GM12878 (cell line): ENCODE measurements around the gene ZMYND15. TPM values are rescaled to one million over a fixed set of nuclear protein-coding genes. Genes with fewer than 3 reads are reported as not detected.

ENCODE experiments used
- ATAC-seq: fragments of 200-7000 bp; cut with Tn5 transposase; 3 replicates; pipeline ENCODE4 v1.9.1; 2020; ENCODE audit warnings: mild to moderate bottlenecking, moderate library complexity
- BruUV-seq: library from RNA; stranded (reverse); fragments of 400-500 nt; replicated peaks from 2 replicates; lab custom pipeline; 2021; lab: Mats Ljungman, UMichigan
- CTCF ChIA-PET: fragments of 300-600 bp; sonication (Branson Sonifier 250); formaldehyde crosslinking; extraction: SDS; loops from one replicate; lab custom pipeline; 2021; ENCODE audit warnings: inconsistent platforms; lab: Yijun Ruan, JAX
- POLR2A ChIA-PET: fragments of 350-600 bp; formaldehyde crosslinking; extraction: SDS; loops from one replicate; lab custom pipeline; 2021; ENCODE audit warnings: inconsistent platforms; lab: Charles Lee
- RAD21 ChIA-PET: fragments of 300-600 bp; sonication (Branson Sonifier 250); formaldehyde crosslinking; loops from one replicate; lab custom pipeline; 2023; ENCODE audit warnings: antibody characterized with exemption; ENCODE audit not compliant: unreplicated experiment; lab: Charles Lee
- SMC1A ChIA-PET: fragments of 300-600 bp; sonication (Branson Sonifier 250); formaldehyde crosslinking; loops from one replicate; lab custom pipeline; 2023; ENCODE audit not compliant: unreplicated experiment, uncharacterized antibody; lab: Charles Lee
- DNase-seq: peaks from one replicate; pipeline ENCODE4 v3.0.0-alpha.2; 2011; ENCODE audit warnings: low read depth, low spot score
- FAIRE-seq: peaks from 3 replicates; lab custom pipeline; 2011; peaks lifted over from hg19 to GRCh38; lab: Jason Lieb, UNC
- H2AFZ ChIP-seq: 2 replicates; pipeline ENCODE4 v1.6.0; 2011; ENCODE audit warnings: low read depth, low read length, control low read depth; ENCODE audit not compliant: control insufficient read depth
- H3K27ac ChIP-seq: 2 replicates; pipeline ENCODE4 v1.5.1; 2011; ENCODE audit warnings: control low read depth; ENCODE audit not compliant: control insufficient read depth, insufficient read depth
- H3K27me3 ChIP-seq, 2 experiments: replicated peaks in 1 of 2; 2 replicates each; pipeline versions ENCODE4 v1.6.0 to v1.6.1; 2011; ENCODE audit warnings: low read length in 1 of 2; ENCODE audit not compliant: control insufficient read depth in 2 of 2, insufficient read depth in 2 of 2
- H3K36me3 ChIP-seq, 2 experiments: 2 replicates each; pipeline ENCODE4 v1.5.1; 2011; ENCODE audit warnings: low read length in 1 of 2; ENCODE audit not compliant: control insufficient read depth in 2 of 2, insufficient read depth in 2 of 2
- H3K4me1 ChIP-seq: 2 replicates; pipeline ENCODE4 v1.6.1; 2011; ENCODE audit warnings: mild to moderate bottlenecking, low read length, moderate library complexity, mixed read lengths; ENCODE audit not compliant: control insufficient read depth, insufficient read depth
- H3K4me2 ChIP-seq: 2 replicates; pipeline ENCODE4 v1.6.0; 2011; ENCODE audit warnings: control low read depth; ENCODE audit not compliant: control insufficient read depth, insufficient read depth
- H3K4me3 ChIP-seq: fragments of 200-600 bp; sonication (generic); 2 replicates; pipeline ENCODE4 v1.5.1; 2016
- H3K79me2 ChIP-seq: 2 replicates; pipeline ENCODE4 v1.6.0; 2011; ENCODE audit warnings: low read length; ENCODE audit not compliant: control insufficient read depth, insufficient read depth
- H3K9ac ChIP-seq: 2 replicates; pipeline ENCODE4 v1.8.0; 2011; ENCODE audit warnings: low read length, control low read depth, mixed read lengths; ENCODE audit not compliant: control insufficient read depth, insufficient read depth
- H3K9me3 ChIP-seq: replicated peaks from 3 replicates; pipeline ENCODE4 v1.5.1; 2011; ENCODE audit warnings: mild to moderate bottlenecking, low read length; ENCODE audit not compliant: control insufficient read depth, insufficient read depth
- H4K20me1 ChIP-seq: 2 replicates; pipeline ENCODE4 v1.6.0; 2011; ENCODE audit not compliant: control insufficient read depth, insufficient read depth
- ETV6 ChIP-seq, 2 experiments: fragments of 450-650 bp in 1 of 2; IDR thresholded peaks in 1 of 2; conservative IDR thresholded peaks in 1 of 2; 2 replicates each; pipeline ENCODE4 v1.6.1; 2014; ENCODE audit warnings: antibody characterized with exemption in 1 of 2, borderline replicate concordance in 1 of 2, low read depth in 1 of 2, mild to moderate bottlenecking in 1 of 2, moderate library complexity in 1 of 2
- FOXK2 ChIP-seq: fragments of 450-650 bp; IDR thresholded peaks from 2 replicates; pipeline ENCODE4 v1.6.1; 2017; ENCODE audit warnings: mild to moderate bottlenecking, moderate library complexity
- KDM1A ChIP-seq: fragments of 200-600 bp; sonication (generic); IDR thresholded peaks from 2 replicates; pipeline ENCODE4 v1.6.1; 2016; ENCODE audit warnings: borderline replicate concordance
- NR2F1 ChIP-seq: fragments of 450-650 bp; conservative IDR thresholded peaks from 2 replicates; pipeline ENCODE4 v1.6.1; 2017; ENCODE audit warnings: mild to moderate bottlenecking
- POLR2A ChIP-seq: IDR thresholded peaks from 2 replicates; pipeline ENCODE4 v1.6.1; 2011; ENCODE audit warnings: low read depth, mild to moderate bottlenecking, low read length
- RELA ChIP-seq: fragments of 450-650 bp; IDR thresholded peaks from 2 replicates; pipeline ENCODE4 v1.8.0; 2014; ENCODE audit warnings: borderline replicate concordance; ENCODE audit not compliant: partially characterized antibody
- ZBED1 ChIP-seq: IDR thresholded peaks from 2 replicates; pipeline ENCODE4 v1.6.1; 2016; ENCODE audit warnings: borderline replicate concordance
- WGBS: methylation state at CpG from one replicate; pipeline ENCODE4 v1.1.6; 2016; ENCODE audit warnings: low lambda C conversion rate; ENCODE audit not compliant: insufficient replicate concordance, insufficient coverage; ENCODE audit errors: missing lambda C conversion rate; 5-methylcytosine and 5-hydroxymethylcytosine counted together
- in situ Hi-C: fragments of 300-500 bp; cut with MboI; formaldehyde crosslinking; loops from 9 replicates; pipeline ENCODE4 v1.14.3; 2018; ENCODE audit warnings: mixed read lengths
- intact Hi-C: fragments of 100-400 bp; cut with micrococcal nuclease; formaldehyde crosslinking; loops from one replicate; pipeline ENCODE4 v1.14.2; 2022; ENCODE audit not compliant: unreplicated experiment
- polyA plus RNA-seq, 11 experiments: library from polyadenylated mRNA; depleted of rRNA in 4 of 11; unstranded in 6 of 11; stranded (reverse) in 5 of 11; fragments of >200 nt; fragmentation: Nextera tagmentation in 4 of 11; fragmentation: Illumina TruSeq in 1 of 11; extraction: Ambion mirVana in 4 of 11; extraction: Trizol in 1 of 11; gene quantifications; 1 replicate in 1 of 11; 2 replicates in 10 of 11; pipeline versions ENCODE4 v1.2.1 to v1.2.3, GENCODE V29; 2011 to 2016; ENCODE audit warnings: inconsistent platforms in 2 of 11, missing spikeins in 2 of 11, low read depth in 1 of 11
- total RNA-seq, 4 experiments: library from RNA; depleted of rRNA in 3 of 4; stranded (reverse); fragments of >200 nt in 3 of 4; fragmentation: Illumina TruSeq in 1 of 4; extraction: Trizol in 1 of 4; gene quantifications; 2 replicates each; pipeline versions ENCODE4 v1.2.1 to v1.2.3, GENCODE V29; 2013 to 2021
- TF ChIP-seq, protein P1 (sequence below): fragments of 450-650 bp; IDR thresholded peaks from 2 replicates; pipeline ENCODE4 v1.6.1; 2016; ENCODE audit warnings: mild to moderate bottlenecking

The ZMYND15 gene
- total and polyA plus RNA-seq, 10 of the 15 experiments (the other 5 are each of a cell fraction or from before 2014, with no cell fraction given), result 0.03 to 0.17 (median 0.06) TPM; not detected in 4

DNA sequence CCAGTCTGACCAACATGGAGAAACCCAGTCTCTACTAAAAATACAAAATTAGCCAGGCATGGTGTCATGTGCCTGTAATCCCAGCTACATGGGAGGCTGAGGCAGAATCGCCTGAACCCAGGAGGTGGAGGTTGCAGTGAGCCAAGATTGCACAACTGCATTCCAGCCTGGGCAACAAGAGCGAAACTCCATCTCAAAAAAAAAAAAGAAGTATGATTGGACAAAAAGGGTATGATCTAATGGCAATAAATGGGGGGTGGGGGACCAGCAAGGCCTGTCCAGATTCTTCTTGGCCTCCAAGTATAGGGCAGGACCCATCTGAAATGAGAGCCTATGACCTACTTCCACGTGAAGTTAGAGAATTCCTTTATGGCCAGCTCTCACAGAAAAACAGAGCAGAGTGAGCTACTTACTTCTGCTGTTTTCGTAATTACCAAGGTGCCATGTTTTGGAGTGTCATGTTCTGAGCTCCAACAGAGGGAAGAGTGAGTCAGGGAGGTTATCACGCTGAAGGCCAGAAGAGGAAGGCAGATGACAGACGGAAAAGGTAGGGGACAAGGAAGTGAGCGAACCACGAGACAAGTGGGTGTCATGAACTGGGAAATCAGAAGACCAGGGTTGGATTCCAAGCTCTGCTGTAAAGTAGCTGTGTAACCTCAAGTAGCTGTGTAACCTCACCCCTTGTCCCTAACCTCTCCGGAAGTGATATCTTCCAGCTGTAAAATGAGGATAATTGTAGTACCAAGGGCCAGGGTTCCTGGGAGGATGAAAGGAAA, 3.6 kb upstream of the ZMYND15 start (continued):
- TF ChIP-seq ETV6 (conservative IDR thresholded peaks at IDR 0.05 in 1 of 2, IDR thresholded peaks at IDR 0.05 in 1 of 2; ENCODE audit: borderline replicate concordance in 1 of 2, low read depth in 1 of 2) (no peak), RELA (no peak)

DNA sequence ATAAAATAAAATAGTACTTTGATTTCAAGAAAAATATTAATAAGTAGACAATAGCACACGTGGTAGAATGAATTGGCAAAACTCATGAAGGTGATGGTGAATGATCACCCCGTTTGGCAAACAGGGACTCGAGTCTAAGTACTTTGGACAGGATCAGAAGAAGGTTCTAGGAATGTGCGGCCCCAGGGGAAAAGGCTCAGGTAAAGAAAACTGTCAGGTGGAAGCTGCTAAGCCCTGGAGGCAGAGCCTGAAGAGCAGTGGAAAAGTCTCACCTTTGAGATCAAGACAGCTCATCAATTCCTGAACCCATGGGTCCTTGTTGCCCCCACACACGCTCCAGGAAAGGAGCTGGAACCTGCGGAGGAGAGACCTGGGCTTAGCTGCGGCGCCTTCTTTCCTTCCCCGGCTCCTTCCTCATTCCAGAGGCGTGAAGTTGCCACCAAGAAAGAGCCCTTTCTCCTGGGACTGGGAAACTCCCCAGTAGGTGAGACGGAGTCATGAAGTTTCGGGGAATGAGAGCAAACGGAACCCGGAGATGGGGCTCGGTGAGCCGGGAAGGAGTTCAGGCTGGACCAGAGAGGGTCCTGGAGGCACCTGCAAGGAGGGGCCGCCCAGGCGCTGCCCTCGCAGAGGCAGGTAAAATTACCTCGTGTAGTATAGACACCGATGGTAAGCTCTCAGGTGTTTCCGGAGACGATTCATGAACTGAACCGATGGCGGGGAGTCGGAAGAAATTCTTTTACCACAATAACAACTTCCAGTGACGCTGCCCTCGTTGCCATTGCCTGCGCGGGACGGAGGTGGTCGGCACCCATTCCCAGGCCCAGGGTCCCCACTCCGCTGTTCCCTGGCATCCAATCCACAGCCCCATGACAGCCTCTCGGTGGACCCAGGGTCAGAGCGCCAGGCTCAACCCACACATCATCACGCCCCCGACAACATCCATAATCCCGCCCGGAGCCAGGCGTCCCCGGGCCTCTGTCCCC, 1.2 kb upstream of the ZMYND15 start:
- in situ Hi-C loops, result no loop called here
- Histone ChIP-seq H3K27ac (no peak overlapping the region), H3K27me3 (peaks cover 10 to 15% of the 10 kb centered on the region in 2 experiments), H3K4me2 (peak overlapping the region; percentile 95), H3K9me3 (no peaks in the 10 kb centered on the region), H3K4me1 (peaks cover 8% of the 10 kb centered on the region), H2AFZ (no peak overlapping the region)
- no TSS peak for BruUV-seq
- no peak for DNase-seq
- no peak for FAIRE-seq
- 8% methylated on average over 39 of the region's 41 CpGs for WGBS
- SMC1A ChIA-PET, result interaction anchor here (1.0 to 1.1 kb wide), 2 partner anchors 10 to 18 kb away, joined by 3 read pairs; no protein-coding TSS in a partner anchor
- TF ChIP-seq KDM1A, result no peak
- TF ChIP-seq, protein P1, sequence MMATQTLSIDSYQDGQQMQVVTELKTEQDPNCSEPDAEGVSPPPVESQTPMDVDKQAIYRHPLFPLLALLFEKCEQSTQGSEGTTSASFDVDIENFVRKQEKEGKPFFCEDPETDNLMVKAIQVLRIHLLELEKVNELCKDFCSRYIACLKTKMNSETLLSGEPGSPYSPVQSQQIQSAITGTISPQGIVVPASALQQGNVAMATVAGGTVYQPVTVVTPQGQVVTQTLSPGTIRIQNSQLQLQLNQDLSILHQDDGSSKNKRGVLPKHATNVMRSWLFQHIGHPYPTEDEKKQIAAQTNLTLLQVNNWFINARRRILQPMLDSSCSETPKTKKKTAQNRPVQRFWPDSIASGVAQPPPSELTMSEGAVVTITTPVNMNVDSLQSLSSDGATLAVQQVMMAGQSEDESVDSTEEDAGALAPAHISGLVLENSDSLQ, result no peak
- TF ChIP-seq ZBED1, result no peak
- no peak for TF ChIP-seq FOXK2
- TF ChIP-seq NR2F1, result no peak
- TF ChIP-seq POLR2A, result no peak
- TF ChIP-seq, all 136 proteins: peak for 0
- H3K36me3 ChIP-seq, result no peaks in the 10 kb centered on the region
- intact Hi-C loops, result loop anchor here (10.0 kb wide), 1 partner anchor 46 kb away; the partner anchor contains the start of genes GLTPD2 and VMO1
- ChIA-PET RAD21 (no interaction called here), POLR2A (no interaction called here), CTCF (interaction anchor here (0.6 to 1.1 kb wide), 3 partner anchors 46 to 319 kb away, joined by 3 to 4 read pairs (median 3); partner anchors contain the start of gene CHRNE)
- peak; percentile 11; the same call in 2 of the 3 replicates for ATAC-seq
- H4K20me1 ChIP-seq, result no peaks in the 10 kb centered on the region
- H3K9ac ChIP-seq, result no peak overlapping the region
- H3K79me2 ChIP-seq, result no peaks in the 10 kb centered on the region
- H3K4me3 ChIP-seq, result peak overlapping the region; percentile 72
